ENCODE results near the gene PTMS. TPM values are rescaled to one million over a fixed set of nuclear protein-coding genes. Genes with fewer than 3 reads are reported as not detected.

The PTMS gene
- total RNA-seq, 1 donor = 150 TPM

- TF ChIP-seq CTCF (IDR thresholded peaks at IDR 0.05; ENCODE audit: insufficient read depth, low read depth, low read length) = no peak
- no peak for DNase-seq (ENCODE audit: low read depth)
Measured at GRCh38 chr12:6819106-6820030, 53.2 kb downstream of the PTMS start.

GRCh38 chr12:6820166-6820565 lies 54.0 kb downstream of the PTMS start:
- no peak for TF ChIP-seq CTCF (IDR thresholded peaks at IDR 0.05; ENCODE audit: insufficient read depth, low read depth, low read length)
- no peak overlapping the region for H3K4me3 ChIP-seq (ENCODE audit: low read depth, low read length)
- DNase-seq (ENCODE audit: low read depth) = no peak

More at GRCh38 chr12:6819106-6820030, 53.2 kb downstream of the PTMS start:
- no peak overlapping the region for H3K4me3 ChIP-seq (ENCODE audit: low read depth, low read length)

Other genes starting within 250 kb of the PTMS start
- 6,118 and 7,175 TPM in 2 replicates for gene GAPDH, start 231.8 kb upstream of the PTMS start, total RNA-seq
- 9.9 and 11.9 TPM in 2 replicates for gene IFFO1, start 210.3 kb upstream of the PTMS start, total RNA-seq
- 25.4 and 26.8 TPM in 2 replicates for gene NOP2, start 198.1 kb upstream of the PTMS start, total RNA-seq
- 231 and 240 TPM in 2 replicates for gene CHD4, start 159.0 kb upstream of the PTMS start, total RNA-seq
- gene LPAR5, start 130.4 kb upstream of the PTMS start, total RNA-seq = not detected in 2 replicates
- 0.64 TPM in 1 of 2 replicates, not detected in the other for gene ACRBP, start 118.9 kb upstream of the PTMS start, total RNA-seq
- 23.8 and 25.5 TPM in 2 replicates for gene ING4, start 103.2 kb upstream of the PTMS start, total RNA-seq
- gene ZNF384, start 77.0 kb upstream of the PTMS start, total RNA-seq = 19.4 and 20.3 TPM in 2 replicates
- gene PIANP, start 65.5 kb upstream of the PTMS start, total RNA-seq = not detected in 2 replicates
- gene COPS7A, start 42.3 kb upstream of the PTMS start, total RNA-seq = 71.8 and 79.9 TPM in 2 replicates
- gene MLF2, start 13.2 kb upstream of the PTMS start, total RNA-seq = 160 and 229 TPM in 2 replicates
- 0.43 and 0.64 TPM in 2 replicates for gene LAG3, start 6.2 kb downstream of the PTMS start, total RNA-seq
- 1.7 and 1.9 TPM in 2 replicates for gene CD4, start 23.2 kb downstream of the PTMS start, total RNA-seq
- gene GPR162, start 55.5 kb downstream of the PTMS start, total RNA-seq = 2.6 and 3.0 TPM in 2 replicates
- gene P3H3, start 62.0 kb downstream of the PTMS start, total RNA-seq = 91.1 and 117 TPM in 2 replicates
- 1.7 and 3.9 TPM in 2 replicates for gene GNB3, start 74.6 kb downstream of the PTMS start, total RNA-seq
- 18.4 and 21.2 TPM in 2 replicates for gene CDCA3, start 84.9 kb downstream of the PTMS start, total RNA-seq
- 91.5 and 96.7 TPM in 2 replicates for gene USP5, start 85.8 kb downstream of the PTMS start, total RNA-seq
- 620 and 695 TPM in 2 replicates for gene TPI1, start 101.2 kb downstream of the PTMS start, total RNA-seq
- 6.0 and 8.7 TPM in 2 replicates for gene SPSB2, start 106.9 kb downstream of the PTMS start, total RNA-seq
- 4.7 and 5.5 TPM in 2 replicates for gene LRRC23, start 138.5 kb downstream of the PTMS start, total RNA-seq
- 3.5 and 5.2 TPM in 2 replicates for gene ENO2, start 148.2 kb downstream of the PTMS start, total RNA-seq
- gene ATN1, start 161.6 kb downstream of the PTMS start, total RNA-seq = 11.3 and 16.4 TPM in 2 replicates
- not detected in 2 replicates for gene RNU7-1, start 177.5 kb downstream of the PTMS start, total RNA-seq
- gene C12orf57, start 177.7 kb downstream of the PTMS start, total RNA-seq = 94.7 and 96.7 TPM in 2 replicates
- gene PTPN6, start 185.0 kb downstream of the PTMS start, total RNA-seq = not detected in 2 replicates
- 143 and 155 TPM in 2 replicates for gene PHB2, start 204.3 kb downstream of the PTMS start, total RNA-seq
- gene EMG1, start 204.6 kb downstream of the PTMS start, total RNA-seq = 32.9 and 44.9 TPM in 2 replicates

All from fibroblast of villous mesenchyme (primary cell).